DOHH2 (cell line): Measurements from ENCODE around the gene WSCD2.

ENCODE experiments used
- H3F3A ChIP-seq: fragments of 200-600 bp; sonication (generic), shearing (Covaris generic); 2 replicates; pipeline ENCODE4 v1.6.0; 2016; ENCODE audit warnings: antibody characterized with exemption, mild to moderate bottlenecking; ENCODE audit not compliant: control insufficient read depth, insufficient read depth
- H3K27ac ChIP-seq: fragments of 200-600 bp; sonication (generic); 2 replicates; pipeline ENCODE4 v1.5.1; 2014; ENCODE audit warnings: low read depth, mild to moderate bottlenecking, low read length, moderate library complexity
- H3K27me3 ChIP-seq: fragments of 200-600 bp; sonication (generic); 2 replicates; pipeline ENCODE4 v1.6.1; 2014; ENCODE audit warnings: mild to moderate bottlenecking, low read length, mixed read lengths; ENCODE audit not compliant: control insufficient read depth
- H3K36me3 ChIP-seq: fragments of 200-600 bp; sonication (generic); 2 replicates; pipeline ENCODE4 v1.6.1; 2014; ENCODE audit warnings: mild to moderate bottlenecking, low read length, moderate library complexity, mixed read lengths; ENCODE audit not compliant: control insufficient read depth
- H3K4me1 ChIP-seq: fragments of 200-600 bp; sonication (generic); 2 replicates; pipeline ENCODE4 v1.6.1; 2014; ENCODE audit warnings: mild to moderate bottlenecking, low read length, mixed read lengths; ENCODE audit not compliant: control insufficient read depth
- H3K4me2 ChIP-seq: fragments of 200-600 bp; sonication (generic); 2 replicates; pipeline ENCODE4 v1.6.0; 2014; ENCODE audit warnings: mild to moderate bottlenecking, low read length, moderate library complexity
- H3K4me3 ChIP-seq: fragments of 200-600 bp; sonication (generic); 2 replicates; pipeline ENCODE4 v1.5.1; 2014; ENCODE audit warnings: mild to moderate bottlenecking, low read length, mixed read lengths
- H3K79me2 ChIP-seq: fragments of 200-600 bp; sonication (generic); 2 replicates; pipeline ENCODE4 v1.6.1; 2014; ENCODE audit warnings: mild to moderate bottlenecking, low read length, mixed read lengths; ENCODE audit not compliant: control insufficient read depth
- H3K9me2 ChIP-seq: fragments of 200-600 bp; sonication (generic); replicated peaks from 2 replicates; pipeline ENCODE4 v1.6.1; 2014; ENCODE audit warnings: mild to moderate bottlenecking, low read length, mixed read lengths; ENCODE audit not compliant: control insufficient read depth
- H3K9me3 ChIP-seq: fragments of 200-600 bp; sonication (generic); 2 replicates; pipeline ENCODE4 v1.6.1; 2014; ENCODE audit warnings: antibody characterized with exemption, low read length, mixed read lengths; ENCODE audit not compliant: control insufficient read depth, insufficient read depth
- H4K20me1 ChIP-seq: fragments of 200-600 bp; sonication (generic); 2 replicates; pipeline ENCODE4 v1.6.0; 2014; ENCODE audit warnings: low read depth, mild to moderate bottlenecking, antibody characterized with exemption, low read length, moderate library complexity; ENCODE audit not compliant: control insufficient read depth, insufficient read depth
- EZH2phosphoT487 ChIP-seq: fragments of 200-600 bp; sonication (generic); IDR thresholded peaks from 2 replicates; pipeline ENCODE4 v1.6.1; 2017; ENCODE audit warnings: borderline replicate concordance, mild to moderate bottlenecking, antibody characterized with exemption, low read length, moderate library complexity, mixed read lengths
- TF ChIP-seq, protein P1 (sequence below): fragments of 200-600 bp; sonication (generic); IDR thresholded peaks from one replicate; pipeline ENCODE4 v1.5.1; 2014; ENCODE audit warnings: antibody characterized with exemption, mild to moderate bottlenecking, low read depth, low read length; ENCODE audit not compliant: poor library complexity, severe bottlenecking

The WSCD2 gene

DNA sequence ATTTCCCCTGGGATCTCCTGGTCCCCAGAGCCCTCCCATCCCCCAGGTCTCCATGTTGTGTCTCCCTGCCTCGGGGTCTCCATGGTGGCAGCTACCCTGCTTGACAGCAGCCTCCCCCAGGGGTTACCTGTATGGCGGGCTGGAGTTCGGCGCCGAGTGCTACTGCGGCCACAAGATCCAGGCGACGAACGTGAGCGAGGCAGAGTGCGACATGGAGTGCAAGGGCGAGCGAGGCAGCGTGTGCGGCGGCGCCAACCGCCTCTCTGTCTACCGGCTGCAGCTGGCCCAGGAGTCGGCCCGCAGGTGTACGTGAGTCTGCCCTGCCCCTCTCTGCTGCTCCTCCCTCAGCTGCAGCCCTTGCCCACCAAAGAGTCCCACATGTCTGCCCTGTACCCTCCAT lies 80.9 kb downstream of the WSCD2 start:
- TF ChIP-seq, protein P1, sequence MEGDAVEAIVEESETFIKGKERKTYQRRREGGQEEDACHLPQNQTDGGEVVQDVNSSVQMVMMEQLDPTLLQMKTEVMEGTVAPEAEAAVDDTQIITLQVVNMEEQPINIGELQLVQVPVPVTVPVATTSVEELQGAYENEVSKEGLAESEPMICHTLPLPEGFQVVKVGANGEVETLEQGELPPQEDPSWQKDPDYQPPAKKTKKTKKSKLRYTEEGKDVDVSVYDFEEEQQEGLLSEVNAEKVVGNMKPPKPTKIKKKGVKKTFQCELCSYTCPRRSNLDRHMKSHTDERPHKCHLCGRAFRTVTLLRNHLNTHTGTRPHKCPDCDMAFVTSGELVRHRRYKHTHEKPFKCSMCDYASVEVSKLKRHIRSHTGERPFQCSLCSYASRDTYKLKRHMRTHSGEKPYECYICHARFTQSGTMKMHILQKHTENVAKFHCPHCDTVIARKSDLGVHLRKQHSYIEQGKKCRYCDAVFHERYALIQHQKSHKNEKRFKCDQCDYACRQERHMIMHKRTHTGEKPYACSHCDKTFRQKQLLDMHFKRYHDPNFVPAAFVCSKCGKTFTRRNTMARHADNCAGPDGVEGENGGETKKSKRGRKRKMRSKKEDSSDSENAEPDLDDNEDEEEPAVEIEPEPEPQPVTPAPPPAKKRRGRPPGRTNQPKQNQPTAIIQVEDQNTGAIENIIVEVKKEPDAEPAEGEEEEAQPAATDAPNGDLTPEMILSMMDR: no peak
- no peak for TF ChIP-seq EZH2phosphoT487
- H3K4me1 ChIP-seq: no peaks in the 10 kb centered on the region
- no peak overlapping the region for H3K4me2 ChIP-seq
- no peak overlapping the region for H3K27ac ChIP-seq
- H3K79me2 ChIP-seq: no peaks in the 10 kb centered on the region
- H3K4me3 ChIP-seq: no peak overlapping the region
- H3K9me3 ChIP-seq: no peaks in the 10 kb centered on the region
- no peaks in the 10 kb centered on the region for H3K9me2 ChIP-seq
- no peaks in the 10 kb centered on the region for H3K36me3 ChIP-seq
- no peaks in the 10 kb centered on the region for H3K27me3 ChIP-seq
- no peaks in the 10 kb centered on the region for H3F3A ChIP-seq
- H4K20me1 ChIP-seq: no peaks in the 10 kb centered on the region

DNA sequence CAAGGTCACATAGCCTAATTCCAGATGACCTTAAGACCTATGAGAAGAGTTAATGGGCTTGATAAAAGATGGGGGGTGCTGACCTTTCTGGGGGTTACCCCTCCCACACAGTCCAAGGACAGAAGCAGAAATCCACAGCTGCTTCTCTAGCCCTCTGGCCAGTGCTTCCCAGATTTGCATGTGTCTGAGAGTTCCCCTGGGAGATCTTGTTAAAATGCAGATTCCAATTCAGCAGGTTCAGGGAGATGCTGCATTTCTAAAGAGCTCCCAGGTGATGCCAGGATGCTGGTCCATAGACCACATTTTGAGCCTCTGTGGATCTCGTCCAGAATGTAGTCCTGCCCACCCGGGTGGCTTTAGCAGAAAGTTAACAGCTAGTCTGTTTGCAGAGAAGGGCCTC lies 82.1 kb downstream of the WSCD2 start:
- H3K79me2 ChIP-seq: no peaks in the 10 kb centered on the region
- no peaks in the 10 kb centered on the region for H3K4me1 ChIP-seq
- no peaks in the 10 kb centered on the region for H3K36me3 ChIP-seq
- H3K4me3 ChIP-seq: no peak overlapping the region
- no peaks in the 10 kb centered on the region for H4K20me1 ChIP-seq
- H3F3A ChIP-seq: no peaks in the 10 kb centered on the region
- no peak for TF ChIP-seq EZH2phosphoT487
- TF ChIP-seq, protein P1: no peak
- H3K4me2 ChIP-seq: no peak overlapping the region
- H3K9me2 ChIP-seq: no peaks in the 10 kb centered on the region
- H3K27ac ChIP-seq: no peak overlapping the region
- H3K27me3 ChIP-seq: no peaks in the 10 kb centered on the region
- H3K9me3 ChIP-seq: no peaks in the 10 kb centered on the region

DNA sequence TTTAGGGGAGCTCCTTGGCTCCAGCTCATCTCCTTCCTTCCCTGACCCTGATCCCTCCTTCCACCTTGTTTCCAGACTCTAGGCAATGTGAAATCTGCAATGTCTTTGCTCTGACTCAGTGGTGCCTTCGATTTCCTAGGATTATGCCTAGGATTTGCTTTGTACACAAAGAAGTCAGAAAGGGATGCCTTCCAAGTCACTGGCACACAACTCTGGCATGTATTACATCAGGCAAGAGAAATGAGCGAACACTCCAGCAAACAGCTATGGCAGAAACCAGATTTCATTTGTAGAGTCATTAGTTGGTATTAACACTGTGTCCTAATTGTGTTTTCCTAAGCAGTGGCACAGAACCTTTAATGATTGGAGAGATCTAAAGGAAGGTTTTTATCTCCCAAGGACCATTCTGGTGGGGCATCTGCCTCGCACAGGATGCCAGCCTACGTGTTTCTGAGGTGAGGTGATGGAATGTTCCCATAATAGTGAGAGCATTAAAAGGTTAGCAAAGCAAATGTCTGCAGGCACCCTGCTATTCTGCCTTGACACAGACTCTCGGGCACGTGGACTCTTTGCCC lies 84.9 kb downstream of the WSCD2 start:
- Histone ChIP-seq H3K4me1 (no peaks in the 10 kb centered on the region), H3K36me3 (no peaks in the 10 kb centered on the region), H4K20me1 (no peaks in the 10 kb centered on the region), H3K4me2 (no peak overlapping the region), H3K4me3 (no peak overlapping the region), H3K79me2 (no peaks in the 10 kb centered on the region), H3K27ac (no peak overlapping the region), H3K9me3 (no peaks in the 10 kb centered on the region), H3K9me2 (no peaks in the 10 kb centered on the region), H3K27me3 (no peaks in the 10 kb centered on the region; the same call in 1 of the 2 replicates), H3F3A (no peaks in the 10 kb centered on the region)
- TF ChIP-seq, protein P1: no peak
- no peak for TF ChIP-seq EZH2phosphoT487
